ENCODE results near the gene ELAVL2. TPM values are rescaled to one million over a fixed set of nuclear protein-coding genes. Genes with fewer than 3 reads are reported as not detected.

The ELAVL2 gene
- total RNA-seq, 1 experiment from 2014 or later, result 21.6 TPM

- DNase-seq (ENCODE audit: low read depth), result peak; percentile 100
Measured at GRCh38 chr9:23769307-23769935, 56.6 kb downstream of the ELAVL2 start.

- peak; percentile 61 for DNase-seq (ENCODE audit: low read depth)
Measured at GRCh38 chr9:23768861-23769260, 57.2 kb downstream of the ELAVL2 start.

GRCh38 chr9:23766613-23767012 is 59.4 kb downstream of the ELAVL2 start:
- DNase-seq (ENCODE audit: low read depth), result no peak

- no peak for DNase-seq (ENCODE audit: low read depth)
Measured at GRCh38 chr9:23765561-23765960, 60.5 kb downstream of the ELAVL2 start.

GRCh38 chr9:23764219-23764618 is 61.8 kb downstream of the ELAVL2 start:
- no peak for DNase-seq (ENCODE audit: low read depth)

- DNase-seq (ENCODE audit: low read depth), result peak; percentile 75
Measured at GRCh38 chr9:23754551-23754950, 71.5 kb downstream of the ELAVL2 start.

GRCh38 chr9:23752859-23753258 is 73.2 kb downstream of the ELAVL2 start:
- DNase-seq (ENCODE audit: low read depth), result no peak

GRCh38 chr9:23751633-23752032 is 74.4 kb downstream of the ELAVL2 start:
- no peak for DNase-seq (ENCODE audit: low read depth)

- no peak for DNase-seq (ENCODE audit: low read depth)
Measured at GRCh38 chr9:23750808-23751207, 75.2 kb downstream of the ELAVL2 start.

GRCh38 chr9:23747088-23748075 is 78.7 kb downstream of the ELAVL2 start:
- DNase-seq (ENCODE audit: low read depth), result peak; percentile 59

GRCh38 chr9:23746317-23746716 is 79.7 kb downstream of the ELAVL2 start:
- DNase-seq (ENCODE audit: low read depth), result peak; percentile 62

GRCh38 chr9:23743036-23743435 is 83.0 kb downstream of the ELAVL2 start:
- no peak for DNase-seq (ENCODE audit: low read depth)

- no peak for DNase-seq (ENCODE audit: low read depth)
Measured at GRCh38 chr9:23741351-23741750, 84.7 kb downstream of the ELAVL2 start.

GRCh38 chr9:23740531-23740930 is 85.5 kb downstream of the ELAVL2 start:
- no peak for DNase-seq (ENCODE audit: low read depth)

- DNase-seq (ENCODE audit: low read depth), result no peak
Measured at GRCh38 chr9:23739753-23740152, 86.3 kb downstream of the ELAVL2 start.

- no peak for DNase-seq (ENCODE audit: low read depth)
Measured at GRCh38 chr9:23736293-23736692, 89.7 kb downstream of the ELAVL2 start.

GRCh38 chr9:23733495-23734078 is 92.5 kb downstream of the ELAVL2 start:
- DNase-seq (ENCODE audit: low read depth), result peak; percentile 89

GRCh38 chr9:23731353-23731752 is 94.7 kb downstream of the ELAVL2 start:
- no peak for DNase-seq (ENCODE audit: low read depth)

GRCh38 chr9:23730364-23730763 is 95.7 kb downstream of the ELAVL2 start:
- no peak for DNase-seq (ENCODE audit: low read depth)

GRCh38 chr9:23728736-23729135 is 97.3 kb downstream of the ELAVL2 start:
- no peak for DNase-seq (ENCODE audit: low read depth)

- no peak for DNase-seq (ENCODE audit: low read depth)
Measured at GRCh38 chr9:23725279-23725946, 100.6 kb downstream of the ELAVL2 start.

GRCh38 chr9:23723672-23724071 is 102.4 kb downstream of the ELAVL2 start:
- no peak for DNase-seq (ENCODE audit: low read depth)
